WTC11 (cell line): Measurements from ENCODE around the gene ZNF221. TPM values are rescaled to one million over a fixed set of nuclear protein-coding genes. Genes with fewer than 3 reads are reported as not detected.
A peak's percentile ranks its signal among the peaks of the same experiment; 100 is the strongest.

Experiments
- ATAC-seq: fragments of 200-7000 bp; cut with Tn5 transposase; 2 replicates; pipeline ENCODE4 v1.10.0; 2021; ENCODE audit warnings: mild to moderate bottlenecking, moderate library complexity
- CTCF ChIA-PET: fragments of 300-600 bp; sonication (Branson Sonifier 250); formaldehyde crosslinking; loops from one replicate; lab custom pipeline; 2021; ENCODE audit warnings: antibody characterized with exemption; lab: Charles Lee
- POLR2A ChIA-PET: fragments of 350-600 bp; sonication (Branson Sonifier 250); formaldehyde crosslinking; loops from one replicate; lab custom pipeline; 2021; ENCODE audit warnings: antibody characterized with exemption; lab: Charles Lee
- DNase-seq: peaks from one replicate; pipeline ENCODE4 v3.0.0; 2021; ENCODE audit warnings: low spot score
- H3K27ac Mint-ChIP-seq: 2 replicates; pipeline ENCODE4 v1.8.0; 2021; ENCODE audit warnings: mixed read lengths
- H3K27me3 Mint-ChIP-seq: 2 replicates; pipeline ENCODE4 v1.8.0; 2021; ENCODE audit warnings: low read depth, mild to moderate bottlenecking, moderate library complexity, mixed read lengths
- H3K36me3 Mint-ChIP-seq: 2 replicates; pipeline ENCODE4 v1.8.0; 2021; ENCODE audit warnings: mixed read lengths
- H3K4me1 Mint-ChIP-seq: 2 replicates; pipeline ENCODE4 v1.8.0; 2022; ENCODE audit warnings: mixed read lengths
- H3K4me3 Mint-ChIP-seq: 2 replicates; pipeline ENCODE4 v1.8.0; 2021; ENCODE audit warnings: mild to moderate bottlenecking, moderate library complexity, mixed read lengths
- H3K9me3 Mint-ChIP-seq: 2 replicates; pipeline ENCODE4 v1.8.0; 2021; ENCODE audit warnings: mixed read lengths
- ATF2 ChIP-seq: sonication (generic); formaldehyde crosslinking; IDR thresholded peaks from 2 replicates; pipeline ENCODE4 v1.8.1; 2022; ENCODE audit warnings: low read depth, missing genetic modification reagents, borderline replicate concordance
- E2F4 ChIP-seq: sonication (generic); formaldehyde crosslinking; IDR thresholded peaks from 2 replicates; pipeline ENCODE4 v1.8.1; 2022; ENCODE audit warnings: low read depth, mild to moderate bottlenecking, moderate library complexity, missing genetic modification reagents, borderline replicate concordance
- ELF4 ChIP-seq: sonication (generic); formaldehyde crosslinking; IDR thresholded peaks from 2 replicates; pipeline ENCODE4 v1.8.1; 2022; ENCODE audit warnings: low read depth, mild to moderate bottlenecking, moderate library complexity, missing genetic modification reagents
- EMX1 ChIP-seq: fragments of 250-450 bp; sonication (Bioruptor Pico); IDR thresholded peaks from 2 replicates; pipeline ENCODE4 v1.8.0; 2021; ENCODE audit warnings: mild to moderate bottlenecking
- ETV6 ChIP-seq: sonication (generic); formaldehyde crosslinking; IDR thresholded peaks from 2 replicates; pipeline ENCODE4 v1.8.1; 2022; ENCODE audit warnings: mild to moderate bottlenecking, missing genetic modification reagents
- FOXP4 ChIP-seq: sonication (generic); formaldehyde crosslinking; IDR thresholded peaks from 2 replicates; pipeline ENCODE4 v1.8.0; 2022; ENCODE audit warnings: mild to moderate bottlenecking, missing genetic modification reagents
- GABPB1 ChIP-seq: sonication (generic); formaldehyde crosslinking; IDR thresholded peaks from 2 replicates; pipeline ENCODE4 v1.8.1; 2023; ENCODE audit warnings: mild to moderate bottlenecking, missing genetic modification reagents
- JAZF1 ChIP-seq: fragments of 250-450 bp; sonication (Bioruptor Pico); IDR thresholded peaks from 2 replicates; pipeline ENCODE4 v1.9.0; 2021; ENCODE audit warnings: moderate library complexity, mild to moderate bottlenecking, inconsistent platforms
- JUN ChIP-seq: sonication (generic); formaldehyde crosslinking; IDR thresholded peaks from 2 replicates; pipeline ENCODE4 v1.8.0; 2023; ENCODE audit warnings: mild to moderate bottlenecking, missing genetic modification reagents
- NFE2L1 ChIP-seq: sonication (generic); formaldehyde crosslinking; IDR thresholded peaks from 2 replicates; pipeline ENCODE4 v1.8.1; 2023; ENCODE audit warnings: missing genetic modification reagents
- NFYB ChIP-seq: sonication (generic); formaldehyde crosslinking; conservative IDR thresholded peaks from 2 replicates; pipeline ENCODE4 v1.8.0; 2022; ENCODE audit warnings: low read depth, missing genetic modification reagents
- OVOL2 ChIP-seq: fragments of 250-450 bp; sonication (Bioruptor Pico); IDR thresholded peaks from 2 replicates; pipeline ENCODE4 v1.9.0; 2021; ENCODE audit warnings: mild to moderate bottlenecking, borderline replicate concordance
- SP1 ChIP-seq: sonication (generic); formaldehyde crosslinking; conservative IDR thresholded peaks from 2 replicates; pipeline ENCODE4 v1.8.1; 2022; ENCODE audit warnings: missing genetic modification reagents
- STAT6 ChIP-seq: sonication (generic); formaldehyde crosslinking; conservative IDR thresholded peaks from 2 replicates; pipeline ENCODE4 v1.8.1; 2023; ENCODE audit warnings: mild to moderate bottlenecking, low read depth, missing genetic modification reagents, moderate library complexity
- TCF7 ChIP-seq: sonication (generic); formaldehyde crosslinking; IDR thresholded peaks from 2 replicates; pipeline ENCODE4 v1.8.0; 2022; ENCODE audit warnings: mild to moderate bottlenecking, low read depth, missing genetic modification reagents, moderate library complexity
- ZNF121 ChIP-seq: sonication (generic); formaldehyde crosslinking; IDR thresholded peaks from 2 replicates; pipeline ENCODE4 v1.8.0; 2023; ENCODE audit warnings: missing genetic modification reagents
- ZNF532 ChIP-seq: fragments of 250-450 bp; sonication (Bioruptor Pico); IDR thresholded peaks from 2 replicates; pipeline ENCODE4 v1.9.0; 2021; ENCODE audit warnings: mild to moderate bottlenecking, borderline replicate concordance
- total RNA-seq: library from RNA; stranded (reverse); gene quantifications from 3 replicates; pipeline ENCODE4 v1.2.3, GENCODE V29; 2021

Gene ZNF221
- total RNA-seq, 1 experiment from 2014 or later, result 7.6 TPM

GRCh38 chr19:43902399-43902798, 48.6 kb upstream of the ZNF221 start:
- TF ChIP-seq ELF4 (CRISPR knock-in tag), result no peak
- TF ChIP-seq ETV6 (CRISPR knock-in tag), result no peak
- TF ChIP-seq SP1 (CRISPR knock-in tag), result no peak
- TF ChIP-seq FOXP4 (CRISPR knock-in tag), result no peak
- TF ChIP-seq ZNF532 (CRISPR knock-in tag), result no peak
- no peak for TF ChIP-seq JUN (CRISPR knock-in tag)
- TF ChIP-seq GABPB1 (CRISPR knock-in tag), result no peak
- no peak for TF ChIP-seq ZNF121 (CRISPR knock-in tag)
- TF ChIP-seq EMX1 (CRISPR knock-in tag), result no peak
- no peak for TF ChIP-seq OVOL2
- no peak for TF ChIP-seq TCF7
- TF ChIP-seq E2F4 (CRISPR knock-in tag), result no peak
- no peak for TF ChIP-seq ATF2 (CRISPR knock-in tag)
- TF ChIP-seq NFYB (CRISPR knock-in tag), result no peak
- no peak for TF ChIP-seq STAT6 (CRISPR knock-in tag)
- no peak for TF ChIP-seq JAZF1 (CRISPR knock-in tag)
- TF ChIP-seq NFE2L1 (CRISPR knock-in tag), result no peak
- Mint-ChIP-seq H3K4me1 (peaks cover 21% of the 10 kb centered on the region), H3K27me3 (peaks cover 43% of the 10 kb centered on the region), H3K36me3 (peaks cover 61% of the 10 kb centered on the region), H3K9me3 (peaks cover 68% of the 10 kb centered on the region), H3K4me3 (peak overlapping the region; percentile 98), H3K27ac (no peak overlapping the region)
- CTCF ChIA-PET, result interaction anchor here (1.5 kb wide), 1 partner anchor 49 kb away, joined by 9 read pairs; the partner anchor contains the start of gene ZNF221
- POLR2A ChIA-PET, result no interaction called here
- ATAC-seq, result no peak
- no peak for DNase-seq
